GM20431 (cell line): ENCODE measurements around the gene PNMA3.
"Not testable (repeated sequence)": the region's sequence is repeated elsewhere in the genome, so short reads cannot be mapped to it uniquely, and the experiment has no call there.

Source experiments
- in situ Hi-C: fragments of 300-500 bp; cut with MseI, MboI; formaldehyde crosslinking; loops from one replicate; pipeline ENCODE4 v1.15.0; 2020; ENCODE audit warnings: low sequenced_read_pairs; ENCODE audit not compliant: unreplicated experiment

PNMA3 gene, protein sequence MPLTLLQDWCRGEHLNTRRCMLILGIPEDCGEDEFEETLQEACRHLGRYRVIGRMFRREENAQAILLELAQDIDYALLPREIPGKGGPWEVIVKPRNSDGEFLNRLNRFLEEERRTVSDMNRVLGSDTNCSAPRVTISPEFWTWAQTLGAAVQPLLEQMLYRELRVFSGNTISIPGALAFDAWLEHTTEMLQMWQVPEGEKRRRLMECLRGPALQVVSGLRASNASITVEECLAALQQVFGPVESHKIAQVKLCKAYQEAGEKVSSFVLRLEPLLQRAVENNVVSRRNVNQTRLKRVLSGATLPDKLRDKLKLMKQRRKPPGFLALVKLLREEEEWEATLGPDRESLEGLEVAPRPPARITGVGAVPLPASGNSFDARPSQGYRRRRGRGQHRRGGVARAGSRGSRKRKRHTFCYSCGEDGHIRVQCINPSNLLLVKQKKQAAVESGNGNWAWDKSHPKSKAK

DNA sequence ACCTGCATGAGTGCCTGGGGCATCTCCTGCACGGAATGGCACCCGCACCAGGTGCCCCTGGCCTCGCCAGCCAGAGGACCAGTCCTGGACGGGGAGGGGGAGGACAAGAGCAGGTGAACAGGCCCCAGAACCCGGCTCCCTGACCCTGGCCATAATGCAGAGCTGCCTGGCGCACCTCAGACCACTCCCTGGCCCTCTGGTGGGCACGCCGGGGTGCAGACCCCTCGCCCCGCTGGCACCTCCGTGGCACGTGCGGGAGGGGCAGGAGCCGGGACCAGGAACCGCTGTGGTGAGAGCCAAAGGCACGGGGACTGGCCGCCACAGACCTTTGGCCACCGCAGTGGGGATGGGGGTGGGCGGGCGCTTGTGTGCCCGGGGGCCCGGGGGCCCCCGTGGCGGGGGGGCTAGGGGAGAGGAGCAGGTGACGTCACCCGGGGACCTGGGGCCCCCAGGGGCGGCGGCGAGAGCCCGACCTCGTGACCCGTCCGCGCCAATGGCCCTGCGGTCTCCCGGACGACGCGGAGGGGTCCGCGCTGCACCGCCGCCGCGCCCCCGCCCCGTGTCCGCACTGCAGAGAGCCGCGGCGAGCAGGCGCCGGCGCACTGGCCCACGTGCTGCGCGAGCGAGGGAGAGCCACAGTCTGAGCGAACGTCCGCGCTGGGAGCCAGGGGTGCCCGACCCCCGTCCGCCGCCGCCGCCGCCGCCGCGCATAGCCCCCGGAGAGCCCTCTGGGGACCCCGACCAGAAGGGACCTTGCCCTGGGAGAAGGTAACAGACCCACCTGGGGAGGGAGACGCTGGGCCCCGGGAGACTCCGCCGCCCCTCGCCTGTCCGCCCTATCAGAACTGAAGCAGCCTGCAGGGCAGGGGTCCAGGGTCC, at the start of gene PNMA3:
Gene PNMA3, plus strand, starts transcription at position 600 of the 879 bp plus-strand sequence. CDS start 586 bp downstream, outside the sequence.
- in situ Hi-C loops = no loop called here

DNA sequence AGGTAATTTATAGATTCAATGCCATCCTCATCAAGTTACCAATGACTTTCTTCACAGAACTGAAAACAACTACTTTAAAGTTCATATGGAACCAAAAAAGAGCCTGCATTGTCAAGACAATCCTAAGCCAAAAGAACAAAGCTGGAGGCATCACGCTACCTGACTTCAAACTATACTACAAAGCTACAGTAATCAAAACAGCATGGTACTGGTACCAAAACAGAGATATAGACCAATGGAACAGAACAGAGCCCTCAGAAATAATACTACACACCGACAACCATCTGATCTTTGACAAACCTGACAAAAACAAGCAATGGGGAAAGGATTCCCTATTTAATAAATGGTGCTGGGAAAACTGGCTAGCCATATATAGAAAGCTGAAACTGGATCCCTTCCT, 39.1 kb upstream of the PNMA3 start:
- in situ Hi-C loops = not testable (repeated sequence)

DNA sequence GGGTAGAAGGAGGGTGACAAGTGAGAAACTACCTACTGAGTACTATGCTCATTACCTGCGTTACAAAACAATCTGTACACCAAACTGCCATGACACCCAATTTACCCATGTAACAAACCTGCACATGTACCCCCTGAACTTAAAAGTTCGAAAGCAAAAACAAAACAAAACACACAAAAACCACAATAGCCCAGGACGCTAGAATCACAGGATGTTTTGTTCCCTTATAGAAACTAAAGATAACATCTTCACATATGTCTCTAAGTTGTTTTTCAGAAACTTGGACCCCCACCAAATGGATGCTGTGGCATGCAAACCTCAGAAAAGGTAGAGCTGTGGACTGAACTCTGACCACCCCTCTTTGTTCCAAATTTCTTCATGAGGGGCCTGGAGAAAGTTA, 37.1 kb upstream of the PNMA3 start:
- in situ Hi-C loops = no loop called here

- in situ Hi-C loops = not testable (repeated sequence)
Observed at GRCh38 chrX:153026501-153026900, 29.8 kb upstream of the PNMA3 start.

GRCh38 chrX:153028487-153028886, 27.8 kb upstream of the PNMA3 start:
- in situ Hi-C loops = not testable (repeated sequence)

- in situ Hi-C loops = no loop called here
Observed at GRCh38 chrX:153029162-153029561, 27.1 kb upstream of the PNMA3 start.

DNA sequence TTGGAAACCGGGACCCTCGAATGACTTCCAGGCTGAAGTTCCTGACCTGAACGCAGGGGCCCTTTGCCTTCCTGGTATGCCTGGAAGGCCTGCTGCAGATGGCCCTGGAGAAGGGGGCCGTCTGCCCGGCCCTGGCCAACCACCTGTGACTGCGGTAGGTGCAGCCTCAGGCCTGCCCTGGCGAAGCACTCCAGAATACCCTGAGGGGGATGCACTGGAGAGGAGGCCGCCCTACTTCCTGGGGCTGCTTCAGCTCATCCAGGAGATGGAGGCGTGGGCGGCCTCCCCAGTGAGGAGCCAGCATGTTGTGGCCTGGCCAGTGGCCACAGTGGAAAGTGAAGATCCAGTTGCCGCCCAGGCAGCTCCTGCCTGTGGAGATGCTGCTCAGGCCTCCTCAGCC, 26.4 kb upstream of the PNMA3 start:
- in situ Hi-C loops = no loop called here

- in situ Hi-C loops = no loop called here
Observed at GRCh38 chrX:153030801-153031200, 25.5 kb upstream of the PNMA3 start.

DNA sequence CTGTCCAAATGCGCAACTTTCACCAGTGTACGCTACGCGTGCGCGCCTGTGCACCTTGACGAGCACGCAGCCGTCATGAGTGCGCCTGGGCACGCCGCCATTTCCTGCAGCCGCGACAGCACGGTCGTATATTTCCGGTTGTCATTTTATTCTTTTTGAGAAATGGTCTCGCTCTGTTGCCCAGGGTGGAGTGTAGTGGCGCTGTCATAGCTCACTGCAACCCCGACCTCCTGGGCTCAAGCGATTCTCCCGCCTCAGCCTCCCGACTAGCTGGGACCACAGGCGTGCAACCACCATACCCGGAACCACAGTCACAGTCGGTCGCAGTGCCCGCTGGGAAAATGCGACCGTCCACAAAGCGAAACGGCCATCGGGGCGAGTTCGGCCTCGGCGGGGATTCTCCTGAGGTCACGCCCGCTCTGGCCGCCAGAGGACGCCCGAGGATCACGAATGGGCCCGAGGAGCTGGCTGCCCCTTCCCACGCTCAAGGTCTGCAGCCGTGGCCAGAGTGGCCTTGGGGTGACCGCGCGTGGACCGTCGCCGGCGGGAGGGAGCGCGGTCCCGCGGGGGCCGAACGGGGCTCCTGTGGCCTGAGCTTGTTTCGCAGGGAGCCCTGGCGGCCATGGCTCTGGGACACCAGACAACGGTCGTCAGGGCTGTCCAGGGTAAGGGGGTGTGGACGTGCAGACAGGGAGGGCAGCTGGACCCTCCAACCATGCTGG, 23.7 kb upstream of the PNMA3 start:
- in situ Hi-C loops = no loop called here

- in situ Hi-C loops = no loop called here
Observed at GRCh38 chrX:153049093-153049492, 7.2 kb upstream of the PNMA3 start.

DNA sequence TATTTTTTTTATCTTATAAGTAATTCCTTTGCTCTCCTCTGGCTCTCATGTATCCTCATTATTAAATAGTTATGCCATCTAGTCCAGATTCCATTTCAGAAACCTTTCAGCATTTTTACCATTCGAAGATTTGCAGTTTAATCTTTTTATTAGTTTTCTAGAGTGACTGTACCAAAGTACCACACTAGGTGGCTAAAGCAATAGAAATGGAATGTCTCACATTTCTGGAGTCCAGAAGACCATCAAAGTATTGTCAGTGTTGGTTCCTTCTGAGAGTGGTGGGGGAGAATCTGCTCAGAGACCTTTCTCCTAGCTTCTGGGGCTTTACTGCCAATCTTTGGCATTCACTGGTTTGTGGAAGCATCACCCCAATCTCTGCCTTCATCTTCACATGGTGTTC, 3.7 kb upstream of the PNMA3 start:
- in situ Hi-C loops = no loop called here

GRCh38 chrX:153057281-153057680, 1.0 kb downstream of the PNMA3 start:
- in situ Hi-C loops = no loop called here

DNA sequence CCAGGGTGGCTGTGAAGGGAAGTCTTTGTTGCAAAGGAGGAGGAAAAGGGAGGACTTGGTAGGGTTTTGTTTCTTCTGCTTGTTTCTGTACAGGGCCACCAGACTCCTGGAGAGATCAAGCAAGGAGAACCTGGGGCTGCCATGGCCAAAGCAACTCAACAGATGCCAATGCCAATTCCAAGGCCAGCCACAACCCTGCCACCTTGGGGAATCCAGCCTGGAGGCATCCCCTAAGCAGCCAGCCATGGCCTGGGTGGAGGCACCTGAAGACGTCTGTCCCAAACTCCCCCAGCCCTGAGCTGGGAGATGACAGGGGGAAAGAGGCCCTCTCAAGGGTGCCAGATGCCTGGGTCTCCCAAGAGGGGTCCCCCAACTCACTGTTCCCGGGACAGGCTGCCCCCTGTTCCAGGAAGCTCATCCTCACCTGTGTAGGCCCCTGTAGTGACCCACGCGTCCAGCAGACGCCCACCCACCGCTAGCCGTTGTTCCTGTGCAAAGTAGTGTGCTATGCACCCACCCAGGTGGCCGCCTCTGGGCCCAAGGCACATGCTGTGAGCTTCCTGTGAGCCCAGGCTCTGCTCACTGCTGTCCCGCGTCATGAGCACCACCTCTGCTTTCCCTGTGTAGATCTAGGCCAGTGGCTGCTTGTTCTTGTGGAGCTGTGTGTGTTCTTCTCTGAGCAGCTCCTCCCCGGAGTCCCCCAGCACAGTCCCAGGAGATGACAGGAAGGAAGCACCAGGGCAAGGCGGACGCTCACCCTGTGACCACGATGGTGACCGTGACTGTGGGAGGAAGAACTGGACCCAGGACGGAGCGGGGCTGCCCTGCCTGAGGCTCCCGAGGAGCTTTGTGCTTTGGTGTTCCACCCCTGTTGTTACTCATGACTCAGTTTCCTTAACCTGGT, 3.2 kb downstream of the PNMA3 start:
- in situ Hi-C loops = no loop called here

DNA sequence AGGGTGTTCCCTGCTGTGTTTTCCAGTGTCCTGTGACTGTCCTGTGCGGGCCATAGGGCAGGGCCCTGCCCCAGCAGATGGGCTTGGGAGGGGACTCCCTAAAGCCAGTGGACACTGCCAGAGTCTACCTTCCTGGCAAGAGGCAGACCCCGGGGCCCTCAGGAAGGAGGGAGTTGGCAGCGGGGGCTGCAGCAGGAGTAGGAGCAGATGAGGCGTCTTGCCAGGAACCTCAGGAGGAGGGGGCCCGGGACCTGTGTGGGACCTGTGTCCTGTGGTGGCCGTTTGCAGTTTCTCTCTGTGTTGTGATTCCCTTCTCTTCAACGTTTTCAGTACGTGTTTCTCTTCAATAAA, 3.8 kb downstream of the PNMA3 start:
- in situ Hi-C loops = no loop called here

- in situ Hi-C loops = no loop called here
Observed at GRCh38 chrX:153061732-153062131, 5.5 kb downstream of the PNMA3 start.

DNA sequence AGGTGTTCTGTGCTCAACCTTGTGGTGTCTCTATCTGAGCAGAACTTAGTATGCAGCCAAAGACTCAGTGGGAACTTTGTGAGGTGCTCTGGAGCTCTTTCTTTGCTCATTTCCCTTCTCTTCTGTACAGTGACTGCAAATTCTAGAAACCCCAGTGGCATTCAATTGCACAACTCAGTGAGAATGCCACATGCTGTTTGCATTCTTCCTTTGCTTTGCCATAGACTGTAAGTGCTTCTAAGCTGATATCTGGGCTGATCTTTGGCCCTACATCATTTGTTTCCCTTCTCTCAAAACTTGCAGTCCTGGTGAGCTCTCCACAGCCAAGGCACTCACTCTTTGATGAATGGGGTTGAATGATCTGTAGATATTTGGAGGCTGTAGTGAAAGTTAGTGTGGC, 7.0 kb downstream of the PNMA3 start:
- in situ Hi-C loops = no loop called here

DNA sequence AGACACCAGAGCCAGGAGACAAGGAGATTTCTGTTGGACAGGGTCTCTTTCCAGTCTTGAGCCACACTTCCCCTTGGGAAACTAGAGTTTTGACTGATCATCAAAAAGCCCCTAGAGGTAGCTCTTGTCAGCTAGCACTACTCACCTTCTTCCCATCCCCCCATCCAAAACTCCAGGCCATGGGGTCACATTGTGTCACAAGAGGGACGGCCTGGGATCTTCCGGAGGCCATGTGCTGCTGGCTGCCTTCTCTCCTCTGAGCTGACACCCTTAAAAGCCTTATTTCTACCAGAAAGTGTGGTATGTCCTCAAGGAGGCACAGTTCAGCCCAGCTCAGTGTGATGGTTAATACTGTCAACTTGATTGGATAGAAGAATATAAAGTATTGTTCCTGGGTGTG, 7.8 kb downstream of the PNMA3 start:
- in situ Hi-C loops = no loop called here

- in situ Hi-C loops = no loop called here
Observed at GRCh38 chrX:153065389-153065788, 9.1 kb downstream of the PNMA3 start.

DNA sequence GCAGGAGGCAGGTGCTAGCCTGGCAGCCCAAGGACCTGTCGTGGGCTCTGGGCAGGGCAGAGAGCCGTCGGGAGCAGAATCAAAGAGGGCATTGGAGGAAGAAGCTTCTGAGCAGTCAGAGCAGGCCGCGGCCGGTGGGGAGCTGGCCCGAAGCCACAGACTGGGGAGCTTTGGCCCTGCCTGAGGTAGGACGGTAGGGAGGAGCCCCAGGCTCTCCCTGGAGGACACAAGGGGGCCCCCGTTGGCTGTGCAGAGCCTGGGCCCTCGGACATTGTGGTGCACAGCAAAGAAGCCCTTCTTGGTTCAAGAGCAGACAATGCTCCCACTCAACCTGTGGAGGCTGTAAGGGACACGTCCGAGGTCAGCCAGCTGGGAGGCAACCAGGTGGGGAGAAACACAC, 10.1 kb downstream of the PNMA3 start:
- in situ Hi-C loops = not testable (repeated sequence)
